NK-92 treated with Interleukin-12 subunit alpha and Interleukin-12 subunit beta, amount 100 ng/mL, for 24 hours (cell line): Measurements from ENCODE around the gene LOXL3.

Experiments used
- DNase-seq: peaks from one replicate; lab custom pipeline; 2025; lab: John Stamatoyannopoulos, UW

The LOXL3 gene

DNA sequence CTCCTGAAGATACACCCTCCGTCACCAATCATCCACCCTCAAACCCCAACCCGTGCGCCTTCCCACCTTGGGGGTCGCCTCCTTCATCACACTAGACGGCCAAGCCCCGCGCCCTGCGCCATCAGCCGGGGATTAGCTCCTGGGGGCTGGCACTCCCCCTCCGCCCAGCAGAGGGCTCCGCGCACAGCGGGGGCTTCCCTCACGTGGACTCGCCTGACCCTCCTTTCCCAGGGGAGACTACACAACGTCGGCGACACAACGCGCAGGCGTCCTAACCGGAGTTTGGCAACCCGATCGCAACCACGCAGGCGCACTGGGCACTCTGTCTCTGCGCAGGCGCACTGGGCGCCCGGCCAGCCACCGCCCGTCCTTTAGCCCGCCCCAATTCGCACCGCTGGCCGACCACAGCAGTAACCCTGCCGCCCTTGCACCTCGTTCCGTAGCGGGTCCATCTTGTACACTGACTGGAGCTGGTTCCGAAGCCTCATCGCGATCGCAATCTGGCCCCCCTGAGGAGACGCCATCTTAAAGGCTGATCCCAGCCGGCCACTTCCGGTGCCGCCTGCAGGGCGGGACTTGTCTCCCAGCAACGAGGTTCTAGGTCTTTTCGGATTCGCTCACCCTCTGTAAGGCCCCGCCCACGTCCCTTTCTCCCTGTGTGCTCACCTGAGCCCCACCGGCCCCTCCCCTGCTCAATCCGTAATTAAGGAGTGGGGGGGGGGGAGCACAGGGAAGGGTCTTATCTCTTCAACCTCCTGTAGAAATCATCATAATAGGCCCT lies 46.4 kb downstream of the LOXL3 start, which contains the start of gene PCGF1:
TSS of gene PCGF1 (minus strand) at position 551 of the 781 bp plus-strand sequence. CDS start at position 524, 27 bp downstream.
- peak; percentile 97 for DNase-seq

DNA sequence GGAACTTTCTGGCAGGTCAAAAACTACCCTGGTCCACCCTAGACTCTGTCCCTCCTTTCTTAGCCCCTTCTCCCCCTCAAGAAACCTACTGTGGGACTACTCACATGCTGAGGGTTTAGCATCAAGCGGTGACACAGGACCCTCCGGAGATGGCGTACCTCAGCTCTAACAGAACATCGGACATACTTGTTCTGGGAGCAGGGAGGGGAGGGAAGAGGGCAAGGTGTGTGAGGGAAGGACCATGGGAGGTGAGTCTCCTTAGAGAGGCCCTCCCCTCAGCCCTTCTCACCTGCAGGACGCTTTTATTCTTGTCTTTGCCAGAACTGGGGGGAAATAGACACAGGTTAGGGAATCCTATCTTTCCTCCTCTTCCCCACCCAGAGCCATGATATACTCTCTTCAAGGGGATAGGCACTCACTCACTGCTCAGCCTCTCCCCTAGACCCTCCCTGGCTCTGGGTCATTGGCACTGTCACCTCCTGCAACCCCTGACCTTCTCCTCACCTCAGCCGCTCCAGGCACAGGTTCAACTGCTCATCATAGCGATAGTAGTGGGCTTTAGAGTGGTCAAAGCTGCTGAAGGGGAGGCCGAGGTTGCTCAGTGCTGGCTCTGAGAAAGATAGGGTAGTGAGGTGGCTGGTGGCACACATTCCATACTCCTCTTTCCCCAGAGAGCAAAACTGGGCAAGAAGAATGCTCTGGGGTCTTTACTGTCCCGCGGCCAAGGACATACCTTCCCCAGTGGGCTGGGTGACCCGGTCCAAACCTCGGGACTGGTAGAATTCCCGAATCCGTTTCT lies 48.1 kb downstream of the LOXL3 start:
- DNase-seq: no peak

DNA sequence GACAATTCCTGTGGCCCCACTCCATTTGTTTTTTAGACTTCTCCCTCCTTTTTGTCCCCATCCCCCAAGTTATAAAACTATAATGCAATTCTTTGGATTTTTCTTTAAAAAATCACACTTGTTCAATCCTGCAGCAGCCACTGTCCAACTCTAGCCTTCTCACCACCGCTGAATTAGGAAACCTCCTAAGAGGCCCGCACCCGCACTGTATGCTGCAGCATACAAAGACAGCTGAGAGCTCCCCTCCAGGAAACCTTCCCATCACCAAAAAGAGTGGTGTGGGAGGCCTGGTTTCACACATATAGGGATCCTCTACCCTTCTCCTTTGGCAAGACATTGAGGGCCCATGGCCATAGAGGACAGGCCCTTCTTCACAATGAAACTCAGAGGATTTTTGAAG lies 49.2 kb downstream of the LOXL3 start:
- no peak for DNase-seq

DNA sequence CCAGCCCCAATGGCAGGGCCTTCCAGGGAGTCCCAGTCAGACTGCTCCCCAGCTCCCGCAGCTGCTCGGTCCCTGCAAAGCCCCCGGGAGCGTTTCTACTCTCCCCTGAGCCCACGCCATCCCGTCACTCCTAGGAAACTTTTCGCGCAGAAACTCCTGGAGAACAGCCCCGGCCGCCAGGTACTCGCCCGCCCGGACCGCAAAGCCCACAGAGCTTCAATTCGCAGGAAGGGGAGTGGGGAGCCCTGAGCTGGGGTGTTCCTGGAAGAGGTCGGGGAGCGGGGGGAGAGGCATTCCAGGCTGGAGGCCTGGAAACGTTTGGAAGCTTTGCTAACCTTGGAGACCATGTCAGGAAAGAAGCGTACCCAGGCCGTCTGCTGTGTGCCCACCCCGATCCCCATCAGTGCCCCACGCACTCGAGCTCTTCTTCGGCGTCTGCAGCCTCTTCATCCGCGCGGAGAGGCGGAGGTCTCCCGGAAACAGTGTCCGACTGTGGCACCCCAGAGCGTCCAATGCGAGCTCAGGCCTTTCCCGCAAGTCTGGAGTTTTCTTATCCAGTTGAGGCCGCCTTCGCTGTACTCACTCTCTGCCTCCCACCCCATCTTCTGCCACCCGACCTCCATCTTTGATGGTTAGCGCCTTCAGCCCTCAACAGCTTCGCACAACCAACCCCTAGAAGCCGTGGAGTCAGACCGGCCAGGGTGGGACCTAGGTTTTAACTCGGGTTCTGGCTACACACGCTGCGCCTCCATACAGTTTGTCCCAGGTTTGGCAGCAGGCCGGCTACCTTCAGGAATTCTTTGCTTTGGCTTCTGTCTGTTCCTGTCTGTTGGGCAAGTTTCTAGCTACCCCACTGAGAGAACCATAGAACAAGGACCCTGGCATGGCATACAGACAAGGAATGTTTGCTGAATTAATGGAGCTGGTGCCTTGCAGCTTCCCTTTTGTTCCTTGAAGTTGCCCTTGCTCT lies 50.0 kb downstream of the LOXL3 start:
- DNase-seq: no peak

DNA sequence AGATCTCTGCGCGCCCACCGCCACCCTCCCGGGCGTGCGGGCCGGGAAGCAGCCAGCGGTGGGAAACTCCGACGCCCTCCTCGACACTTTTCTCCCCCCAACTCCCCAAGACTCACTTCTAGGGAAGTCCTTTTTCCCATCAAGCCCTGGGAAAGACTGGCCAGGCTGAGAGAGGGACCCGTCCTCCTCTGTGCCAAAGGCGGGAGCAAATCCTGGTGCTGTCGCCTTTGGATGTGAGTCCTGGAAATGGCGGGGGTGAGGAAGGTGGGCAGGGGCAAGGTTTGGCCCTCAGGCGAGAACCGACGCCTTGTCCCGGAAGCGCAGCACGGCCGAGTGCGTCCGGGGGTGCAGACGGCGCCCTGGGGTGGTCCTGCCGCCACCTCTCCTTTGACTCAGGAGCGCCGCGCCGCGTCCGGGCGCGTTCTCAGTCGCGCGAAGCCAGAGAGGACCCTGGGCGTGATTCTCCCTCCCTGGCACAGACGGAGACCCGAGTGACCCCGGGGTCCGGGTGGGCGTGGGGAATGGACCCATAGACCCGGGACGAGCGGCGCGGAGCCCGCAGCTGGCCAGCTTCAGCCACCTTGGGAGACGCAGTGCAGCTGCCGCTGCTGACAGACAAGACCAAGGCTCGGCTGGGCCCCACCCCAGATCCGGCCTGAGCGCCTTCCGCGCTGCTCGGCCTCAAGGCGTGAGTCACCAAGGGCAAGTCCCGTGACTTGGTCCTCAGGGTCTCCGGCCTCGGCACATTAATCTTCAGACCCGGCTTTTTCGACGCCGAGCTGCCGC lies 50.8 kb downstream of the LOXL3 start:
- no peak for DNase-seq

DNA sequence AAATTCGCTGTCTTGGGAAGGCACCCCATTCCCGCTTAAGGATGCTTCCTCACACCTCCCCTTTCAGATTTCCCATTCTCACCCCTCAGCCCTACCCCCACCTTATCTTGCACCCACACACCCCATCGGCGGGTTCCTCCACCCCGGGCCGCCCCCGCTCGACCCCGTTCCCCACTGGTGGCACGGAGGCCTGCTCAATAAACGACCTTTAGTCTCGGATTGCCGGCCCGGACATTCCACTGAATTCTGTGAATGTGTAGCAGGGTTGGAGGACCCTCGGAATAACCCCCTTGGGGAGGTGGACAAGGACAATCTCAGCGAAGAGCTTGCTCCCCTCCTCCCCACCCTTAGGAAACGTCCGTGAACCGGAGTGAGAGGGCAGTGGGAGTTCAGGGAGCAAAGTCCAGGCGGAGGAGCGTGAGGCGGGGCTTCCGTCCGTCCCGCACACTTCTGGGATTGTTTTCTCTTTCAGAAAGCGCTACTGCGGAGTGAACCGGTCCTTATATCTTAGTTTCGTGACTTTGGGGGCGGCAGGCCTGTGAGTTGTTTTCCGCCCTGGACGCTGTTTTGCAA lies 51.5 kb downstream of the LOXL3 start:
- DNase-seq: no peak

DNA sequence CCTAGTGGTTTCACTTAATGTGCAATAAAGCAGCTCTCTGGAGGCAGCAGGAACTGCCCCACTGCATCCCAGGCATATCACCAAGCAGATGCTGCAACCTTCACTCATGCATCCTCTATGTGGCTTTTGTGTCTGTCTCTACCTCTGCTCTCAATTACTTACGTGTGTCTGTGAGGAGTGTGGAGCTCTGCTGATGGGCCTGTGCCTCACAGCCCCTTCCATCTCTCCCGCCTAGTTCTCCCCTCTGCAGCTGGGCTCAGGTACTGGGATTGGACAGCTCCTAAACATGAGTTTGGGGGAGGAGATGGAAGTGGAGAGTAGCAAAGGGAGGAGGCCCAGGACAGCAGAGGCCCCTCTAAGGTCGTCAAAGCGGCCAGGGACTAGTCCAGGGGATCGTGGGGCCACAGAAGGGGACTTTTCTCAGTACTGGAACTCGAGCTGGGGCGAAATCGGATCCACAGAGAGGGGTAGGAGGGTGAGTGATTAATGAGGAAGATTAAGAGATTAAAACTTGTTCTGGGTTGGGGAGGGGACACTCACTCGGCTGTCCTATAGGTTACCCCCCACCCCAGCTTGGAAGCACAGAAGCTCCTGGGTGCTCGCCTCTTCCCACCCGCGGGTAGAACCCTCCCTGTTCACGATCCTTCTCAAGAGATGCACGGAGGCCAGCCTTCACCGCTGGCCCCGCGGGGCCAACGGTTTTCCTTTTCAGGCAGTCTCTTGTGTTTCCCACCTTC lies 52.2 kb downstream of the LOXL3 start:
- no peak for DNase-seq

GRCh38 chr2:74500578-74500946 lies 53.2 kb downstream of the LOXL3 start:
- no peak for DNase-seq

DNA sequence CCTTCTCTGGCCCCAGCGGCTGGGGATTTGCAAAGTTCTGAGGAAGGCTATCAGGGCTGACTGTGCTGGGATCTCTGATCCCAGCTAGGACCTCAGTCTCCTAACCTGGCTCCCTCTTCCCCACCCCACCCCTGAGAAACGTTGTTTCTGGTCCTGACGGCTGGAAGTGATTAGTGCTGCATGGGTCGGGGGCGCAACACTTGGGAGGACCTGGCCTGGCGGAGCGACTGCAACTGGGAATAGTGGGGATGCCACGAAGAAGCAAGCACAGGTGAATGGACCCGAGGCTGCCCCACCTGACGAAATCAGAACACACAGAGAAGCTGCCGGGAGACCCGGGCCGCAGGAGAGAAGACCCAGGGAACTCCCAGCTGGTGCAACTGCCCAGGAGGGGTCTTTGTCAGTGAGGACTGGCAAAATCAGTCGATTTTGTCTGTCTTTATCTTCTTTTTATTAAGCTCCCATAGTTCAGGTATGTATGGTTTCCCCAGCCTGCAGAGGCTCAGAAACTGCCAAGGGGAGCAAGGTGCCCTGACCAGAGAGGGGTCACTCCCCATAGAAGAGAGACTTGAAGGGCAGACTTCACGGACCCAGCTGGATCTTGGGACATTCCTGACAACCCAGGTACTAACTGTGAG lies 53.7 kb downstream of the LOXL3 start:
- no peak for DNase-seq

DNA sequence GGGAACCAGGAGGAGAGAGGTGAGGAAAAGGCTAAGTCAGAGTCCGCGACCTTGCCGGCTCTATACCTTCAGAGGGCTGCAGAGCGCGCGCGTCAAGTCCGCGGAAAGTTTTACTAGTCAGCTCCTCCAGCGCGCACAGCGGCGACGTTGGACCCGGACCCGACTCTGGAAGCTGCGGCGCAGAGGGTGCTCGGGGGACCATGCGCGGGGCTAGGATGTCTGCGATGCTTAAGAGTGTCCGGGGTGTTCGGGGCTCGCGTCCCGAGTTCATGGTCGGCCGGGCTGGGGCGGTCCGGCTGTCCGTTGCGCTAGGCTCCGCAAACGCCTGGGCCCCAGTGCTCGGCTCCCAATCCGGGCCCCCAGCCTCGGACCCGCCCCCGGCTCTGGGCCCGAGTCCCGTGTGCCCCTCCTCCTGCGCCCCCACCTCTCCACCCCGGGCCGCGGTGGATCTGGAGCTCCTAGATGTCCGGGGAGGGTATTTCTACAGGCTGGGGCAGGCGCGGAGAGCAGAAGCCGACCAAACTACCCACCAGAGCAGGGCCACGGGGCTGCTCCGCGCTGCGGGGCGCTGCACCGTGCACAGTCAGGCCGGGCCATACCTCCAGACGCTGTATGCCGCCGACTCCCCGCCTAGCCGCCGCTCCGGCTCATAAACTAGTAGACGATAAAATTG lies 54.3 kb downstream of the LOXL3 start, which contains the start of gene LBX2:
TSS of gene LBX2 (minus strand) at position 337 of the 673 bp plus-strand sequence. CDS start at position 271, 66 bp downstream.
- no peak for DNase-seq

GRCh38 chr2:74498500-74499266 lies 55.1 kb downstream of the LOXL3 start:
- DNase-seq: no peak

DNA sequence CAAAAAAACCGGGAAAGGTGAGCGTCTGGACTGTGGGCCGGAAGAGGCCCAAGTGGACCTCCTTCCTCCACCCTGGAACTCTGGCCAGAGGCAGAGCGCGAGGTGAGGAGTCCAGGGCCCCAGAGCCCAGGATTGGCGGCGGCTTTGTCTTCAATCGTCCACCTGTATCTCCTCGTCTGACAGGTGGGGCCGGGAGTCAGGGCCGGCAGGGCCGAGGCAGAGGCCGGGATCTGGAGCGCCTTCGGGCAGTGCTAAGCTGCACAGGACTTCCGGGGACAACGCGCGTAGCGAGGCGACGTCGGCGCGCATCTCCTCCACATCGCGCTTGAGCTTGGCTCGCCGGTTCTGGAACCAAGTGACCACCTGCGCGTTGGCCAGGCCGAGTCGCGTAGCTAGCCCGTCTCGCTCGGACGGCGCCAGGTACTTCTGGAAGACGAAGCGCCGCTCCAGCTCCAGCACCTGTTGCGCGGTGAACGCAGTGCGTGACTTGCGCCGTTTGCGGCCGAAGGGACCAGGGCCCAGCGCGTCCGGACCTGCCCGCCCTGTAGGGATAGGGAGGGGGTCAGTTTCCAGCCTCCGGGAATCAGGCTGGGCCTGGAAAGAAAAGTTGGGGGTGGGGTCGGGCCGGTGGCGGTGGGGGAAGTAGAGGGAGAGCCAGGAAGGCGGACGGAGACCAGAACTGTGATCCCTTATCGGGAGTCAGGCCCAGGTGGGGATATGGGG lies 55.8 kb downstream of the LOXL3 start:
- no peak for DNase-seq

- DNase-seq: no peak
Observed at GRCh38 chr2:74496997-74497776, 56.6 kb downstream of the LOXL3 start.

GRCh38 chr2:74495440-74495839 lies 58.3 kb downstream of the LOXL3 start:
- DNase-seq: no peak

DNA sequence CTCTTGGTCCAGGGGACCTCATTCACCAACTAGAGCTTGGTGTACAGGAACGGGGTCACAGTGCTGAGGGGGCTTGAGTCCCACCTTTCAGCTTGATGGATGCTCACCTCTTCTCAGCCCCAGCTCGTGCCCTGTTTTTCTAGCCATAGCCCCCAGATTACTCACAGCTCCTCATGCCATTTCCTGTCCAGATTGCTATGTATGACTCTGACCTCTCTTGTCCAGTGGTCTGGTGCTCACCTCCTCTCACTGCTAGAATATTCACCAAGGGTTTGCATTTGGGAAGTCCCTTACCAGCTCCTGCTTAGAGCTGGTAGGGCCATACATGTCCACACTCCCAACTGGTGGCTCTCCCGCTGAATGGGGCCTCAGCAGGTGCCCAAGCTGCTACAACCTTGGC lies 60.2 kb downstream of the LOXL3 start:
- no peak for DNase-seq

DNA sequence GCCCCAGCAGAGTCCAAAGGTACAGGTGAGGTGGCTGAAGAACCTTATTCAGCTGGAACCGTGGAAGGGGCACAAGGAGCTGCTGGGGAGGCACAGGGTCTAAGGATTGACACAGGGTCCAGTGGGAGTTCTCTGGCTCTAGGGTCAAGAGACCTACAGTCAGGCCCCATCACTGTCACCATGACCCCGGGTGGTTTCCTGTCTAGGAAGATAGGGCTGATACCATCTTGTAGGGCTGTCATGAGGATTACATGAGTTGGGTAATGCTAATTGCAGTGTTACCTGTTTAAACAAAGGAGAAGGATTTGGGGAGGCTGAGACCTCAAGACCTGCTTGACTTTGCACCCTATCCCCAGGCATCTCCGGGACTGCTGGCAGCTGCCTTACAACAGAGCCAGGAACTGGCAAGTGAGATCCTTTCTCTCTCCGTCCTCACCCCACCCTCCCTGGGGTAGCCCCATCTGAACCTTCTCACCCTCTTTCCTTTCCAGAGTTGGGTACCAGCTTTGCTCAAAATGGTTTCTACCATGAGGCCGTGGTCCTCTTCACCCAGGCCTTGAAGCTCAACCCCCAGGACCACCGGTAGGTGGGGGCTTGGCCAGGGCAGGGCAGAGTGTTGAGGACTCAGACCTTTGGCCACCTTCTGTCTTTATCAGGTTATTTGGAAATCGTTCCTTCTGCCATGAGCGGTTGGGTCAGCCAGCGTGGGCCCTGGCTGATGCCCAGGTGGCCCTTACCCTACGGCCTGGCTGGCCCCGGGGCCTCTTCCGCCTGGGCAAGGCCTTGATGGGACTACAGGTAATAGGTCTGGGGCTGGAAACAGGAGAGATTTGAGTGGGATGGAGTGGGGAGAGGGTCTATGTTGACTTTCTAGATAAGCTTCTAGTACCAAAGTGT lies 61.8 kb downstream of the LOXL3 start:
- no peak for DNase-seq
